ENCODE results near the gene BET1L.
A peak's percentile ranks its signal among the peaks of the same experiment; 100 is the strongest.

Gene BET1L

DNA sequence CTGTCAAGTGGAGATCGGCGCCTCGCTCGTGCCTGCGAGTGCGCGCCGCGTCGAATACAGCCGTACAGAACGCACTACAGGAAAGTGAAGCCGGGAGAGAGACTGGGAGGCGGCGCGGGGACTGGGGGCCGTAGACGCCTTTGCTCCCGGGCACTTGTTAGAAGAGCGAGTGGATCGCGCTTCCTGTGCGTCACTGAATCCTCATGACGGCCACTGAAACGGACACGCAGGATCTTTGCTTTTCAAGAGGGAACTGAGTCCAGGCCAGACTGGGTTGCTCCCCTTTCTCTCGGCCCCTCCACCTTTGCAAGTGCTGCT is 623 bp upstream of the BET1L start:
- peak overlapping the region; percentile 94 for H3K4me3 ChIP-seq (ENCODE audit: low read depth, low read length)
- peak; percentile 8 for DNase-seq (ENCODE audit: low read depth)
- in situ Hi-C loops (cut with HindIII; ENCODE audit: low sequenced_read_pairs), result no loop called here
- TF ChIP-seq, protein P1, sequence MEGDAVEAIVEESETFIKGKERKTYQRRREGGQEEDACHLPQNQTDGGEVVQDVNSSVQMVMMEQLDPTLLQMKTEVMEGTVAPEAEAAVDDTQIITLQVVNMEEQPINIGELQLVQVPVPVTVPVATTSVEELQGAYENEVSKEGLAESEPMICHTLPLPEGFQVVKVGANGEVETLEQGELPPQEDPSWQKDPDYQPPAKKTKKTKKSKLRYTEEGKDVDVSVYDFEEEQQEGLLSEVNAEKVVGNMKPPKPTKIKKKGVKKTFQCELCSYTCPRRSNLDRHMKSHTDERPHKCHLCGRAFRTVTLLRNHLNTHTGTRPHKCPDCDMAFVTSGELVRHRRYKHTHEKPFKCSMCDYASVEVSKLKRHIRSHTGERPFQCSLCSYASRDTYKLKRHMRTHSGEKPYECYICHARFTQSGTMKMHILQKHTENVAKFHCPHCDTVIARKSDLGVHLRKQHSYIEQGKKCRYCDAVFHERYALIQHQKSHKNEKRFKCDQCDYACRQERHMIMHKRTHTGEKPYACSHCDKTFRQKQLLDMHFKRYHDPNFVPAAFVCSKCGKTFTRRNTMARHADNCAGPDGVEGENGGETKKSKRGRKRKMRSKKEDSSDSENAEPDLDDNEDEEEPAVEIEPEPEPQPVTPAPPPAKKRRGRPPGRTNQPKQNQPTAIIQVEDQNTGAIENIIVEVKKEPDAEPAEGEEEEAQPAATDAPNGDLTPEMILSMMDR (IDR thresholded peaks at IDR 0.05; ENCODE audit: low read depth, low read length, missing control alignments), result no peak

DNA sequence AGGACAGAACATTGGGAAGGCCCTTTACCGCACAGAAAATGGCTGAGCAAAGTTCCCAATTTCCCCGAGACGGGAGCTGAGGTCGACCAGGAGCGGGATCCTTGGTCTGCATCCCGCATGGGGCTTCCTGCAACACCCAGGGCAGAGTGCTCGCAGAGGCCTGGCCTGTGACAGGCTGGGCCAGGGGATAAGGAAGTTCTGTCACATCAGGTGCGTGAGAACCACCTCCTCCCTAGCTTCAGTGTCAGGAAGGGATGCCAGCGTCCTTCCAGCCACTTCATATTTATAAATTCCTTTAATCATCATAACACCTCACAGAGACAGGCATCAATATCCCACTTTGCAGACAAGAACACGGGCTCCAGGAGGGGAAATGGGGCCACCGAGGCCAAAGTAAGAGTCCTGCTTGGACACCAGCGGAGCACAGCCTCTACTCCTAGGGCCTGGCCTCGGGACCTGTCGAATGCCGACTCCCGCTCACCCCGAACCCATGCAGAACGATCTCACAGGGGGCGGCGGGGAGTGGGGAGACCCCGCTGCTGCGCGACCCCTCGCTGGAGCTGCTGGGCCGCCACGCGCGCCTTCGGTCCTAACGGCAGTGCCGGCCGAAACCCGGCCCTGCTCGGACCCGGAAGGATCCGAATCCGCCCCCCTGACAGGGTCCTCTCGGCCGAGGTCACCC is 532 bp downstream of the BET1L start:
- H3K4me3 ChIP-seq (ENCODE audit: low read depth, low read length), result peak overlapping the region; percentile 94
- TF ChIP-seq, protein P1 (IDR thresholded peaks at IDR 0.05; ENCODE audit: low read depth, low read length, missing control alignments), result no peak
- no peak for DNase-seq (ENCODE audit: low read depth)
- in situ Hi-C loops (cut with HindIII; ENCODE audit: low sequenced_read_pairs), result no loop called here

DNA sequence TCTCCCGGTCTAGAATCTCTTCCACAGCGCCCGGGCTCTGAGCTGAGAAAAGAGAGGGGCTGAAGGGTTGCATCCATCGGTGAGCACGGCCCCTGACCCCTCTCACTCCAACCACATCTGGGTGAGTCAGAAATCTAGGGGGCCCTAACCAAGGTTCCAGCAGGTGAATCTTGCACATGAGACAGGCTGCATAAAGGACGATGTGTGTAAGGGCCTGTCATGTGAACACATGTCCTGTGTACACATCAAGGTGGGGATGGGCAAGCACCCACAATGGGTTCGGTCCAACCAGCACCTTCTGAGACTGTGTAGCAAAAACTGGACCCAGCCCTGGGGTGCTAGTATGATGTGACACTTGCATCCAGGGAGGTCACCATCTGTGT is 1.2 kb downstream of the BET1L start:
- in situ Hi-C loops (cut with HindIII; ENCODE audit: low sequenced_read_pairs), result no loop called here
- peak overlapping the region; percentile 94 for H3K4me3 ChIP-seq (ENCODE audit: low read depth, low read length)
- no peak for DNase-seq (ENCODE audit: low read depth)
- TF ChIP-seq, protein P1 (IDR thresholded peaks at IDR 0.05; ENCODE audit: low read depth, low read length, missing control alignments), result no peak

GRCh38 chr11:205221-206001 is 1.8 kb downstream of the BET1L start:
- DNase-seq (ENCODE audit: low read depth), result no peak
- H3K4me3 ChIP-seq (ENCODE audit: low read depth, low read length), result peak overlapping the region; percentile 94
- TF ChIP-seq, protein P1 (IDR thresholded peaks at IDR 0.05; ENCODE audit: low read depth, low read length, missing control alignments), result no peak
- in situ Hi-C loops (cut with HindIII; ENCODE audit: low sequenced_read_pairs), result no loop called here

- in situ Hi-C loops (cut with HindIII; ENCODE audit: low sequenced_read_pairs), result no loop called here
- no peak for DNase-seq (ENCODE audit: low read depth)
Measured at GRCh38 chr11:204587-205109, 2.6 kb downstream of the BET1L start.

GRCh38 chr11:203945-204586 is 3.1 kb downstream of the BET1L start:
- in situ Hi-C loops (cut with HindIII; ENCODE audit: low sequenced_read_pairs), result no loop called here
- TF ChIP-seq, protein P1 (IDR thresholded peaks at IDR 0.05; ENCODE audit: low read depth, low read length, missing control alignments), result no peak
- DNase-seq (ENCODE audit: low read depth), result no peak
- no peak overlapping the region for H3K4me3 ChIP-seq (ENCODE audit: low read depth, low read length)

More at GRCh38 chr11:204587-205109, 2.6 kb downstream of the BET1L start:
- TF ChIP-seq, protein P1 (IDR thresholded peaks at IDR 0.05; ENCODE audit: low read depth, low read length, missing control alignments), result no peak
- no peak overlapping the region for H3K4me3 ChIP-seq (ENCODE audit: low read depth, low read length)

All from astrocyte of the cerebellum (primary cell).